HFF-Myc (cell line): Measurements from ENCODE around the gene HTT.

Source experiments
- DNase-seq: peaks from one replicate; pipeline ENCODE4 v3.0.0-alpha.2; 2011; ENCODE audit warnings: low read depth; ENCODE audit errors: extremely low read depth
- H3K4me3 ChIP-seq: replicated peaks from 2 replicates; pipeline ENCODE4 v1.5.1; 2011; ENCODE audit warnings: low read depth, mild to moderate bottlenecking, control low read depth, low read length
- TF ChIP-seq, protein P1 (sequence below): IDR thresholded peaks from 2 replicates; pipeline ENCODE4 v1.5.1; 2012; ENCODE audit warnings: mild to moderate bottlenecking, low read depth, low read length, control low read depth; ENCODE audit errors: missing control alignments

The HTT gene

DNA sequence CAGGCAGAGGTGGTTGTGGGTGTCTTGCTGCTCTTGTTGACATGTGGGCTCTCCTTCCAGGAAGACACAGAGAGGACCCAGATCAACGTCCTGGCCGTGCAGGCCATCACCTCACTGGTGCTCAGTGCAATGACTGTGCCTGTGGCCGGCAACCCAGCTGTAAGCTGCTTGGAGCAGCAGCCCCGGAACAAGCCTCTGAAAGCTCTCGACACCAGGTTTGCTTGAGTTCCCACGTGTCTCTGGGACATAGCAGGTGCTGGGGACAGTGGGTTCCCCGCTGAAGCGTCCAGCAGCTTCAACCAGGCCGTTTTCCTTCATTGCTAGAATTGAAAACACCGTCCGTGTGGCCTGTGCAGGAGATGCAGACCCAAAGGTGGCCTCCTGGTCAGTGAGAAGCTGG, 148.9 kb downstream of the HTT start:
- no peak overlapping the region for H3K4me3 ChIP-seq
- no peak for DNase-seq
- TF ChIP-seq, protein P1, sequence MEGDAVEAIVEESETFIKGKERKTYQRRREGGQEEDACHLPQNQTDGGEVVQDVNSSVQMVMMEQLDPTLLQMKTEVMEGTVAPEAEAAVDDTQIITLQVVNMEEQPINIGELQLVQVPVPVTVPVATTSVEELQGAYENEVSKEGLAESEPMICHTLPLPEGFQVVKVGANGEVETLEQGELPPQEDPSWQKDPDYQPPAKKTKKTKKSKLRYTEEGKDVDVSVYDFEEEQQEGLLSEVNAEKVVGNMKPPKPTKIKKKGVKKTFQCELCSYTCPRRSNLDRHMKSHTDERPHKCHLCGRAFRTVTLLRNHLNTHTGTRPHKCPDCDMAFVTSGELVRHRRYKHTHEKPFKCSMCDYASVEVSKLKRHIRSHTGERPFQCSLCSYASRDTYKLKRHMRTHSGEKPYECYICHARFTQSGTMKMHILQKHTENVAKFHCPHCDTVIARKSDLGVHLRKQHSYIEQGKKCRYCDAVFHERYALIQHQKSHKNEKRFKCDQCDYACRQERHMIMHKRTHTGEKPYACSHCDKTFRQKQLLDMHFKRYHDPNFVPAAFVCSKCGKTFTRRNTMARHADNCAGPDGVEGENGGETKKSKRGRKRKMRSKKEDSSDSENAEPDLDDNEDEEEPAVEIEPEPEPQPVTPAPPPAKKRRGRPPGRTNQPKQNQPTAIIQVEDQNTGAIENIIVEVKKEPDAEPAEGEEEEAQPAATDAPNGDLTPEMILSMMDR = no peak

DNA sequence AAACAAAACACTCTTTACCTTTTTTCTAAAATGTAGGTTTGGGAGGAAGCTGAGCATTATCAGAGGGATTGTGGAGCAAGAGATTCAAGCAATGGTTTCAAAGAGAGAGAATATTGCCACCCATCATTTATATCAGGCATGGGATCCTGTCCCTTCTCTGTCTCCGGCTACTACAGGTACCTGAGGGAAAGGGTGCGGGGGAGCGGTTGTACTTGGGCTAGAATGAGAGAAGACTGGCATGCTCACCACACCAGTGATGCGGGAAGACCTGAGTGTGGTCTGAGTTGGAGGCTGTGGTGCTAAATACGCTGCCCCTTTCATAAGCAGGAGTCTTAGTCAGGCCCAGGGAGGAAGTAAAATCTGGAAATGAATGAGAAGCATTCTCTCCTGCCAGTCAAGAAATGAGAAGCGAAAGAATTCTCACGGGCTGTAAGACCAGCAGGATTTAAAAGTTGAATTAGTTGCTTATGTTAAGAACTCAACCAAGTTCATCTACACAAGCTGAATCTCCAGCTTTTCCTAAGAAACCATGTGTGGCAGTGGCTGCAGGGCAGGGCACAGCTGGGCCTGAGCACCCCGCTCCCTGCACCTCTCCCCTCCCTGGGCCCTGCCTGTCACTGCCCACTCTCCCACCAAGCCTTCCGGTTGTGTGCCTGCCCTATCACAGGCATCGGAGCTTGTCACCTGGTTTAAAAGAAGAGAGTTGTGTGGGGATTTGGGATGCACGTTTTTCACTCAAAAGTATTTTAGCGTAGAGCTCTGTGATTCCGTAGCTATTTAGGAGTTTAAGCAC, 149.7 kb downstream of the HTT start:
- no peak for DNase-seq
- TF ChIP-seq, protein P1 = no peak

DNA sequence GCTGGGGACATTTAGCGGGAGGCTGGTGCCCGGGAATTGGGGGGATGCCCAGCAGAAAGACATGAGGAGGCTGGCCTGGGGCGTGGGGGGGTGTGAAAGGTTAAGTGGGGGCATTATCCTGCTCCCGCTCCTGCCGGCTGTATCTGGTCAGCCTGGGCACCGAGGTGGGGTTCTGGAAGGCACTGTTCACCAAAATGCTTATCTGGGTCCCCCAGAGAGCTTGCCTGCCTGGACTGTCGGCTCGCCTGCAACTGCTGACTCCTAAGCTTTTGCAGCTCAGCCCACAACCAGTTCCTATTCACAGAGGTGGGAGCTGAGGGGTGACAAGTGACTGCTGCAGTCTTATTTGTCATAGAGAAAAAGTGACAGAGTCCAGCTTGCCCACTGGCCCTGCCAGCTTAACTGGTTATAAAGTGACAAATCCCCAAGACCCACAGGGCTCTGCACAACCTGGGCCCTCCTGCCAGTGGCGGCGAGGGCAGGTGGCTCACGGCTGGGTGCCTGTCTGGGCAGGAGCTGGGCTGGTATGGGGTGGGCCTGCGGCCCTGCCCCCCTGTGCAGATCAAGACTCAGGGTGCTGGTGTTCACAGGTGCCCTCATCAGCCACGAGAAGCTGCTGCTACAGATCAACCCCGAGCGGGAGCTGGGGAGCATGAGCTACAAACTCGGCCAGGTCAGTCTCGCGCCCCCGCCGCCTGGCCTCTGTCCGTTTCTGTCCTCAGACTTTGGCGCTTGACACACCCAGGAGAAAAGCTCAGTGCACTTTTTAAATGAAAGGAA, 150.8 kb downstream of the HTT start:
- DNase-seq = no peak
- TF ChIP-seq, protein P1 = no peak
- no peak overlapping the region for H3K4me3 ChIP-seq

More for the DNA sequence above, 149.7 kb downstream of the HTT start:
- H3K4me3 ChIP-seq = no peak overlapping the region

DNA sequence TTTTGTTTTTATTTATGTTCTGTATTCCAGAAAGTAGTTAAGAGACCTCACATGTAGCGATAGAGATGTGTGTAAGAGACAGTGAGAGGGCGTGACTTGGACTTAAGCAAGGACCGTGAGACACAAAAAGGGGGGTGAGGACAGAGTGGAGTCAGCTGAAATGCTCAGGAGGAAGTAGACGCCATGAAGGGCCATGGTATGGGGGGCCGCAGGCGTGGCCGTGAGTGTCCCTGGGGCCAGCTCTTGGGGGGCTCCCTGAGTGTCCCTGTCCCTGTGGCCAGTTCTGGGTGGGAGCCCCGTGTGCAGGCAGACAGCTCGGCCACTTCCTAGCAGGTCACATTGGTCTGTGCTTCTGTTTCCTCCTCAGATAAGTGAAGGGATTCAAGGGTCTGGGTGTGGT, 151.5 kb downstream of the HTT start:
- H3K4me3 ChIP-seq = no peak overlapping the region
- DNase-seq = no peak
- TF ChIP-seq, protein P1 = no peak

DNA sequence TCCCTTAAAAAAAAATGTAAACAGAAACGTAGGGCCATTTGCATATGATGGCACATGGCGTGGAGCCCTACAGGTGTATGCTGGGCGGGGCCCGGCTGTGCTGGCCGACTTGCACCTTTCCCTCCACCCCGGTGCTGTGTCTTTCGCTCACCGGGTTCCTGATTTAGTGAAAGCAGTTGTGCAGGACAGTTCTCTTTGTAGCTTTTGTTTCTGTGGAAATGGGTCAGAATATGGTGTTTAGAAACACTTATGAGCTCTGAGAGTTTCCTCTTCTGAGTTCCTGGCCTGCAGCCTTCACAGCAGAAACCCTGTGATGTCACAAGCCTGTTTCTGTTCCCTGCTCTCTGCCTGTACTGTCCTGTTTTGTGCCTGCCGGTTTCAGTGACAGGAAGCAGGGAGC, 152.0 kb downstream of the HTT start:
- TF ChIP-seq, protein P1 = no peak
- H3K4me3 ChIP-seq = no peak overlapping the region
- no peak for DNase-seq

DNA sequence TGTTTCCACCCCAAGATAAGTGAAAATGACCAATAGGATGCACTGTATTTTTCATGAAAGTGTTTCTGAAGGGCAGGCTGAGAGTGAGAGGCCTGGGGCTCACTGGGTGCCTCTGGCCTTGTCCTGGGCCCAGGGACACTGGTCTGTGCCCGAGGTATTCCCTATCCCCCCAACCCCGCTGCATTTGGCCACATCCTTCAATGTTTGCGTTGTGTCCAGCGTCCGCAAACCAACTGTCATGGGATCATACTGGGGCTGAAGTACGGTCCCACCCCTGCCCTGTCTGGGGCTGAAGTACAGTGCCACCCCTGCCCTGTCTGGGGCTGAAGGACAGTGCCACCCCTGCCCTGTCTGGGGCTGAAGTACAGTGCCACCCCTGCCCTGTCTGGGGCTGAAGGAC, 152.5 kb downstream of the HTT start:
- DNase-seq = no peak
- no peak overlapping the region for H3K4me3 ChIP-seq
- TF ChIP-seq, protein P1 = no peak
